ENCODE results near the gene HCRTR1.

Gene HCRTR1

DNA sequence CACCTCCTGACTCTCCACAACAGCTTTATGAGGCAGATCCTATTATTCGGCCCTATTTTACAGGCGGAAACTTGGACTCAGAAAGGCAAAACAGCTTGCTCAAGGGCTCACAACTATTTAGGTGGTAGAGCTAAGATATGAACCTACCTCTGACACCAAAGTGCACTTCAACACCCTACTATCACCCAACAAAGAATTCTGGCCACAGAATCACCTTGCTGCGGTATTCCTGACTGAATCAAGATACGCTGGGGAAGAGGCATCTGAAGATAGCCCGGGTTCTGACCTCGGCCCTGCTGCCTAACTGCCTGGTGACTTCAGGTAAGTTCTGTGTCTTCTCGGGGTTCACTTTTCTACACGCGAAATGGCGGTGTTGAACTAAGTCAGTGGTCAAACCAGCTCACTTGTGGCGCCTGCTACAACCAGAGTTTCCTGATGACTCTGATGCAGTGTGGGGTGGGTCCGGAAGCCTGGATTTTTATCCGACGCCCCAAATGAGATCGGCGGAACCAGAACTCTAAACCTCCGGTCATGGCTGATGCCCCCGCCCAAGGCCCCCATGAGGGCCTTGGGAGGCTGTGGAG lies 26.6 kb downstream of the HCRTR1 start:
- TF ChIP-seq, protein P1, sequence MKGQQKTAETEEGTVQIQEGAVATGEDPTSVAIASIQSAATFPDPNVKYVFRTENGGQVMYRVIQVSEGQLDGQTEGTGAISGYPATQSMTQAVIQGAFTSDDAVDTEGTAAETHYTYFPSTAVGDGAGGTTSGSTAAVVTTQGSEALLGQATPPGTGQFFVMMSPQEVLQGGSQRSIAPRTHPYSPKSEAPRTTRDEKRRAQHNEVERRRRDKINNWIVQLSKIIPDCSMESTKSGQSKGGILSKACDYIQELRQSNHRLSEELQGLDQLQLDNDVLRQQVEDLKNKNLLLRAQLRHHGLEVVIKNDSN (IDR thresholded peaks at IDR 0.05) = no peak
- TF ChIP-seq, protein P2, sequence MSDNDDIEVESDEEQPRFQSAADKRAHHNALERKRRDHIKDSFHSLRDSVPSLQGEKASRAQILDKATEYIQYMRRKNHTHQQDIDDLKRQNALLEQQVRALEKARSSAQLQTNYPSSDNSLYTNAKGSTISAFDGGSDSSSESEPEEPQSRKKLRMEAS (IDR thresholded peaks at IDR 0.05) = no peak
- TF ChIP-seq YY1 (IDR thresholded peaks at IDR 0.05; ENCODE audit: low read depth) = no peak
- no peak for TF ChIP-seq NFIC (IDR thresholded peaks at IDR 0.05)
- no peak for TF ChIP-seq ZBTB7A (IDR thresholded peaks at IDR 0.05; ENCODE audit: low read depth)
- TF ChIP-seq REST (IDR thresholded peaks at IDR 0.05; ENCODE audit: low read depth) = no peak
- TF ChIP-seq TCF12 (IDR thresholded peaks at IDR 0.05; ENCODE audit: low read depth) = no peak
- no peak for TF ChIP-seq RAD21 (IDR thresholded peaks at IDR 0.05; ENCODE audit: low read depth)
- no peak for TF ChIP-seq TEAD4 (IDR thresholded peaks at IDR 0.05)
- no peak for TF ChIP-seq EP300 (IDR thresholded peaks at IDR 0.05; ENCODE audit: borderline replicate concordance)
- TF ChIP-seq CREB1 (IDR thresholded peaks at IDR 0.05; ENCODE audit: low read depth) = no peak
- TF ChIP-seq FOXM1 (IDR thresholded peaks at IDR 0.05; ENCODE audit: borderline replicate concordance, low read depth) = no peak
- TF ChIP-seq CEBPB (IDR thresholded peaks at IDR 0.05) = no peak
- TF ChIP-seq TAF1 (IDR thresholded peaks at IDR 0.05; ENCODE audit: low read depth) = no peak
- TF ChIP-seq EGR1 (IDR thresholded peaks at IDR 0.05) = no peak

DNA sequence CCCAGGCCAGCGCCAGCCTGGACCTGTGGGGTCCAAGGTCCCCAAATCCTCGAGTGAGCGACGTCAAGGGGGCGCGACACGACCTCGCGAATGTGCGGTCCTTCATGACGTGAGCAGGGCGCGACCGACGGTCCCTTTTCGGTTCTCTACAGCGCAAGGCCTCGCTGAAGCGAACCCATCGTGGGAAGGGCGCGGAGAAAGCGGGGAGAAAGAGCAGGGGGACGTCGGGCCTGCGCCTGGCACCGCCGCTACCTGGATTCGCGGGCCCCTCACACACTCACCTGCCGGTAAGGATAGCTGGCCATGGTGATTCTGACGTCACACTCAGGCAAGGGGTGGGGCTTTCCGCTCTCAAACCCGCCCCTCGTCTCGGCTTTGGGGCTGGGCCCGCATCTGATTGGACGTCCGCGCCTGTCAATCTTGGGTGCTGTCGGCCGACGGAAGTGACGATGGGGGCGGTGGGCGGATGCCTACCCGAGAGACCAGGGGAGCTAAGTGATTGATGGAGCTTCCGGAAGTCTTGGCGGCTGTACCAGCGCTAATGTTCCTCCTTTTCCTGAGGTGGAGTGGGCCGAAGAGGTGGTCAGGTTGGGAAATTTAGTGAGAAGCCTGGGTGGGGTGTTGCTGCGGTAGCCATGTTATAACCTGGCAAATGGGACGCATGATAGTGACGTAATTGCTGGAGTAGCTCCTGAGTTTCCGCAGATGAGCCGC lies 27.2 kb downstream of the HCRTR1 start, which contains the start of gene PEF1:
PEF1 (minus strand) TSS at position 317 of the 714 bp plus-strand sequence; CDS start at position 305, 12 bp downstream.
- TF ChIP-seq, protein P2 (IDR thresholded peaks at IDR 0.05) = peak; percentile 78
- TF ChIP-seq REST (IDR thresholded peaks at IDR 0.05; ENCODE audit: low read depth) = no peak
- TF ChIP-seq EP300 (IDR thresholded peaks at IDR 0.05; ENCODE audit: borderline replicate concordance) = peak; percentile 42; the same call in 1 of the 2 replicates
- TF ChIP-seq, protein P1 (IDR thresholded peaks at IDR 0.05) = 0 out of 2 replicates have a peak, but pooled peaks have one; percentile 45
- no peak for TF ChIP-seq RAD21 (IDR thresholded peaks at IDR 0.05; ENCODE audit: low read depth)
- TF ChIP-seq ZBTB7A (IDR thresholded peaks at IDR 0.05; ENCODE audit: low read depth) = 0 out of 2 replicates have a peak, but pooled peaks have one; percentile 46
- TF ChIP-seq TCF12 (IDR thresholded peaks at IDR 0.05; ENCODE audit: low read depth) = peak; percentile 47; the same call in 1 of the 2 replicates
- peak; percentile 5; the same call in 1 of the 2 replicates for TF ChIP-seq TEAD4 (IDR thresholded peaks at IDR 0.05)
- TF ChIP-seq EGR1 (IDR thresholded peaks at IDR 0.05) = peak; percentile 61
- TF ChIP-seq FOXM1 (IDR thresholded peaks at IDR 0.05; ENCODE audit: borderline replicate concordance, low read depth) = no peak
- peak; percentile 95 for TF ChIP-seq CREB1 (IDR thresholded peaks at IDR 0.05; ENCODE audit: low read depth)
- TF ChIP-seq YY1 (IDR thresholded peaks at IDR 0.05; ENCODE audit: low read depth) = peak; percentile 99
- TF ChIP-seq NFIC (IDR thresholded peaks at IDR 0.05) = no peak
- TF ChIP-seq CEBPB (IDR thresholded peaks at IDR 0.05) = no peak
- TF ChIP-seq TAF1 (IDR thresholded peaks at IDR 0.05; ENCODE audit: low read depth) = peak; percentile 75

DNA sequence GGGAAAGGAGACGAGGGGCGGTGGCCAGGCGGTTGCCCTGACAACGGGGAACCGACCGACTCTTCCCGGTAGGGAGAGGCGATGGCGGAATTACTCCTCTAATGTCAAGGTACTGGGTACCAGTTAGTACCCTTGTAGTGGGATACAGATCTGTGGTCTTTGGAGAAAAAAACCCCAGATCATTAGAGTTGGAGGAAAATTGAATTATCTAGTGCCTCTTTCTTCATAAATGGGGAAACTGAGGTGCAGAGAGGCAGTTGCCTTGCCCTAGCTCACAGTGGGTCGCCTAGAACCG lies 27.7 kb downstream of the HCRTR1 start:
- TF ChIP-seq, protein P1 (IDR thresholded peaks at IDR 0.05) = no peak
- TF ChIP-seq TCF12 (IDR thresholded peaks at IDR 0.05; ENCODE audit: low read depth) (no peak), FOXM1 (IDR thresholded peaks at IDR 0.05; ENCODE audit: borderline replicate concordance, low read depth) (no peak), TAF1 (IDR thresholded peaks at IDR 0.05; ENCODE audit: low read depth) (no peak), REST (IDR thresholded peaks at IDR 0.05; ENCODE audit: low read depth) (no peak)
